ENCODE results near the gene TMEM184A.

TMEM184A gene

GRCh38 chr7:1596181-1597043, 40.4 kb upstream of the TMEM184A start:
- Histone ChIP-seq H3K9me3 (no peaks in the 10 kb centered on the region), H3K27ac (no peak overlapping the region), H3K4me3 (no peak overlapping the region), H3K27me3 (peaks cover 0 to 79% of the 10 kb centered on the region in 2 donors), H3K36me3 (no peaks in the 10 kb centered on the region), H3K4me1 (no peaks in the 10 kb centered on the region)
- no peak for TF ChIP-seq CTCF (IDR thresholded peaks at IDR 0.05)
- DNase-seq, result no peak
- intact Hi-C loops (cut with DNase I; ENCODE audit: low total_unique reads), result no loop called here

- DNase-seq, result no peak
- no peaks in the 10 kb centered on the region for H3K4me1 ChIP-seq
- H3K9me3 ChIP-seq, result no peaks in the 10 kb centered on the region
- peaks cover 0 to 86% of the 10 kb centered on the region in 2 donors for H3K27me3 ChIP-seq
- H3K27ac ChIP-seq, result no peak overlapping the region
- H3K4me3 ChIP-seq, result no peak overlapping the region
- no peak for TF ChIP-seq CTCF (IDR thresholded peaks at IDR 0.05)
- intact Hi-C loops (cut with DNase I; ENCODE audit: low total_unique reads), result no loop called here
- no peaks in the 10 kb centered on the region for H3K36me3 ChIP-seq
Observed at GRCh38 chr7:1595636-1596035, 39.6 kb upstream of the TMEM184A start.

GRCh38 chr7:1595027-1595426, 39.0 kb upstream of the TMEM184A start:
- peaks cover 0 to 2% (median 0%) of the 10 kb centered on the region in 3 donors for H3K9me3 ChIP-seq
- no peak for TF ChIP-seq CTCF (IDR thresholded peaks at IDR 0.05)
- intact Hi-C loops (cut with DNase I; ENCODE audit: low total_unique reads), result no loop called here
- H3K4me3 ChIP-seq, result no peak overlapping the region
- no peak for DNase-seq
- no peaks in the 10 kb centered on the region for H3K36me3 ChIP-seq
- H3K4me1 ChIP-seq, result no peaks in the 10 kb centered on the region
- H3K27ac ChIP-seq, result no peak overlapping the region
- H3K27me3 ChIP-seq, result peaks cover 0 to 90% of the 10 kb centered on the region in 2 donors

- Histone ChIP-seq H3K4me1 (no peaks in the 10 kb centered on the region), H3K4me3 (no peak overlapping the region), H3K9me3 (peaks cover 0 to 10% (median 5%) of the 10 kb centered on the region in 3 donors), H3K27me3 (peaks cover 0 to 90% of the 10 kb centered on the region in 2 donors), H3K27ac (no peak overlapping the region), H3K36me3 (no peaks in the 10 kb centered on the region)
- no peak for TF ChIP-seq CTCF (IDR thresholded peaks at IDR 0.05)
- intact Hi-C loops (cut with DNase I; ENCODE audit: low total_unique reads), result no loop called here
- no peak for DNase-seq
Observed at GRCh38 chr7:1593904-1594421, 38.0 kb upstream of the TMEM184A start.

- no peak for DNase-seq
- H3K27me3 ChIP-seq, result peaks cover 0 to 93% of the 10 kb centered on the region in 2 donors
- intact Hi-C loops (cut with DNase I; ENCODE audit: low total_unique reads), result no loop called here
- no peak overlapping the region for H3K4me3 ChIP-seq
- no peaks in the 10 kb centered on the region for H3K4me1 ChIP-seq
- peaks cover 0 to 17% (median 10%) of the 10 kb centered on the region in 3 donors for H3K9me3 ChIP-seq
- no peak overlapping the region for H3K27ac ChIP-seq
- H3K36me3 ChIP-seq, result no peaks in the 10 kb centered on the region
- TF ChIP-seq CTCF (IDR thresholded peaks at IDR 0.05), result no peak
Observed at GRCh38 chr7:1593091-1593866, 37.3 kb upstream of the TMEM184A start.

Measured in tibial artery (tissue), 4 donors.